H9 (cell line): ENCODE measurements around the gene ACAA2. TPM values are rescaled to one million over a fixed set of nuclear protein-coding genes. Genes with fewer than 3 reads are reported as not detected.
A peak's percentile ranks its signal among the peaks of the same experiment; 100 is the strongest.

Experiments used
- DNase-seq: peaks from one replicate; pipeline ENCODE4 v3.0.0-alpha.2; 2017
- H2AFZ ChIP-seq: one replicate; pipeline ENCODE4 v1.6.1; 2013; ENCODE audit warnings: mild to moderate bottlenecking, low read length, control low read depth, moderate library complexity
- H2AK5ac ChIP-seq: 2 replicates; pipeline ENCODE4 v1.6.1; 2013; ENCODE audit warnings: low read length, control low read depth, mixed read lengths; ENCODE audit not compliant: insufficient read length
- H2BK120ac ChIP-seq: one replicate; pipeline ENCODE4 v1.6.1; 2013; ENCODE audit warnings: low read depth, mild to moderate bottlenecking, low read length, control low read depth, inconsistent platforms; ENCODE audit not compliant: poor library complexity, severe bottlenecking
- H2BK12ac ChIP-seq: 2 replicates; pipeline ENCODE4 v1.6.1; 2013; ENCODE audit warnings: low read length, control low read depth, mixed read lengths, low read depth; ENCODE audit not compliant: insufficient read length
- H2BK15ac ChIP-seq: 2 replicates; pipeline ENCODE4 v1.6.1; 2013; ENCODE audit warnings: low read depth, low read length, control low read depth
- H2BK20ac ChIP-seq: one replicate; pipeline ENCODE4 v1.6.1; 2013; ENCODE audit warnings: low read depth, mild to moderate bottlenecking, low read length, control low read depth, inconsistent platforms; ENCODE audit not compliant: poor library complexity, severe bottlenecking
- H2BK5ac ChIP-seq: 2 replicates; pipeline ENCODE4 v1.6.1; 2013; ENCODE audit warnings: low read length, control low read depth, mixed read lengths; ENCODE audit not compliant: insufficient read length
- H3K14ac ChIP-seq: 2 replicates; pipeline ENCODE4 v1.6.1; 2013; ENCODE audit warnings: low read length, control low read depth; ENCODE audit not compliant: insufficient read depth
- H3K18ac ChIP-seq: 2 replicates; pipeline ENCODE4 v1.6.1; 2013; ENCODE audit warnings: low read depth, mild to moderate bottlenecking, mixed read lengths, low read length, control low read depth; ENCODE audit not compliant: insufficient read length
- H3K23ac ChIP-seq: 2 replicates; pipeline ENCODE4 v1.6.1; 2013; ENCODE audit warnings: low read length, control low read depth, mixed read lengths, low read depth; ENCODE audit not compliant: insufficient read length
- H3K23me2 ChIP-seq: 2 replicates; pipeline ENCODE4 v1.6.1; 2013; ENCODE audit warnings: low read depth, mild to moderate bottlenecking, mixed read lengths, low read length, control low read depth; ENCODE audit not compliant: insufficient read length, poor library complexity, severe bottlenecking
- H3K27ac ChIP-seq: 2 replicates; pipeline ENCODE4 v1.5.1; 2013; ENCODE audit warnings: low read length, control low read depth, mixed read lengths, low read depth; ENCODE audit not compliant: insufficient read length
- H3K27me3 ChIP-seq: 2 replicates; pipeline ENCODE4 v1.6.1; 2013; ENCODE audit warnings: low read length, control low read depth, inconsistent platforms; ENCODE audit not compliant: insufficient read depth
- H3K4ac ChIP-seq: 2 replicates; pipeline ENCODE4 v1.6.1; 2013; ENCODE audit warnings: low read depth, mild to moderate bottlenecking, control low read depth, inconsistent platforms, low read length, moderate library complexity
- H3K4me1 ChIP-seq: 2 replicates; pipeline ENCODE4 v1.6.1; 2013; ENCODE audit warnings: low read length, control low read depth, inconsistent platforms; ENCODE audit not compliant: insufficient read depth
- H3K4me2 ChIP-seq: 2 replicates; pipeline ENCODE4 v1.6.1; 2013; ENCODE audit warnings: low read length, control low read depth, mixed read lengths; ENCODE audit not compliant: insufficient read length, insufficient read depth
- H3K56ac ChIP-seq: 2 replicates; pipeline ENCODE4 v1.6.1; 2013; ENCODE audit warnings: low read depth, mild to moderate bottlenecking, mixed read lengths, low read length, control low read depth; ENCODE audit not compliant: insufficient read length
- H3K79me1 ChIP-seq: 2 replicates; pipeline ENCODE4 v1.6.1; 2013; ENCODE audit warnings: low read depth, mild to moderate bottlenecking, moderate library complexity, low read length, control low read depth, inconsistent platforms; ENCODE audit not compliant: insufficient read depth, poor library complexity, severe bottlenecking
- H3K79me2 ChIP-seq: 2 replicates; pipeline ENCODE4 v1.6.1; 2013; ENCODE audit warnings: low read length, control low read depth, inconsistent platforms; ENCODE audit not compliant: insufficient read depth
- H3K9ac ChIP-seq: 2 replicates; pipeline ENCODE4 v1.6.1; 2013; ENCODE audit warnings: low read length, control low read depth, mixed read lengths; ENCODE audit not compliant: insufficient read length; ENCODE audit errors: extremely low read depth
- H3K9me3 ChIP-seq: one replicate; pipeline ENCODE4 v1.6.1; 2013; ENCODE audit warnings: low read depth, low read length, inconsistent platforms; ENCODE audit not compliant: control insufficient read depth
- H3T11ph ChIP-seq: one replicate; pipeline ENCODE4 v1.6.1; 2013; ENCODE audit warnings: mild to moderate bottlenecking, low read length, control low read depth, inconsistent platforms
- H4K20me1 ChIP-seq: one replicate; pipeline ENCODE4 v1.6.1; 2013; ENCODE audit not compliant: control insufficient read depth, insufficient read length, insufficient read depth
- H4K5ac ChIP-seq: 2 replicates; pipeline ENCODE4 v1.6.1; 2013; ENCODE audit warnings: low read depth, mild to moderate bottlenecking, mixed read lengths, low read length, control low read depth; ENCODE audit not compliant: insufficient read length
- H4K8ac ChIP-seq: replicated peaks from 2 replicates; pipeline ENCODE4 v1.6.1; 2013; ENCODE audit warnings: low read length, control low read depth, mixed read lengths, low read depth; ENCODE audit not compliant: insufficient read length
- H4K91ac ChIP-seq: 2 replicates; pipeline ENCODE4 v1.6.1; 2013; ENCODE audit warnings: low read depth, mild to moderate bottlenecking, moderate library complexity, mixed read lengths, low read length, control low read depth; ENCODE audit not compliant: insufficient read length
- H3K27ac Mint-ChIP-seq, 3 experiments: 2 replicates in 2 of 3; 3 replicates in 1 of 3; pipeline ENCODE4 v1.8.0; 2020 to 2021; ENCODE audit warnings: mixed read lengths in 3 of 3, mild to moderate bottlenecking in 1 of 3, moderate library complexity in 1 of 3
- H3K27me3 Mint-ChIP-seq: 2 replicates; pipeline ENCODE4 v1.8.0; 2021; ENCODE audit warnings: low read depth, mild to moderate bottlenecking, moderate library complexity, mixed read lengths
- H3K36me3 Mint-ChIP-seq, 3 experiments: 2 replicates in 2 of 3; 3 replicates in 1 of 3; pipeline ENCODE4 v1.8.0; 2020 to 2021; ENCODE audit warnings: low read depth in 3 of 3, mixed read lengths in 3 of 3; ENCODE audit not compliant: insufficient read depth in 1 of 3
- H3K4me1 Mint-ChIP-seq, 2 experiments: 2 replicates each; pipeline ENCODE4 v1.8.0; 2020; ENCODE audit warnings: mixed read lengths in 2 of 2
- H3K4me3 Mint-ChIP-seq, 2 experiments: 2 replicates in 1 of 2; 3 replicates in 1 of 2; pipeline ENCODE4 v1.8.0; 2020 to 2021; ENCODE audit warnings: mild to moderate bottlenecking in 2 of 2, mixed read lengths in 2 of 2, moderate library complexity in 1 of 2
- H3K9me3 Mint-ChIP-seq, 2 experiments: 2 replicates in 1 of 2; 3 replicates in 1 of 2; pipeline ENCODE4 v1.8.0; 2020; ENCODE audit warnings: mild to moderate bottlenecking in 2 of 2, mixed read lengths in 2 of 2, moderate library complexity in 1 of 2
- WGBS: extraction: QIAGEN DNeasy Blood & Tissue Kit; methylation state at CpG from one replicate; pipeline ENCODE4 v1.1.7; 2013; ENCODE audit warnings: missing lambda C conversion rate, low lambda C conversion rate, mixed read lengths; ENCODE audit not compliant: insufficient read length; ENCODE audit errors: extremely low coverage; 5-methylcytosine and 5-hydroxymethylcytosine counted together
- total RNA-seq: library from RNA; stranded (reverse); gene quantifications from 2 replicates; pipeline ENCODE4 v1.2.1, GENCODE V29; 2021
- TF ChIP-seq, protein P1 (sequence below): fragments of 200-600 bp; sonication (generic); conservative IDR thresholded peaks from 3 replicates; pipeline ENCODE4 v1.8.0; 2021; ENCODE audit warnings: antibody characterized with exemption, mild to moderate bottlenecking

The ACAA2 gene
- total RNA-seq, 1 experiment from 2014 or later = 115 TPM

DNA sequence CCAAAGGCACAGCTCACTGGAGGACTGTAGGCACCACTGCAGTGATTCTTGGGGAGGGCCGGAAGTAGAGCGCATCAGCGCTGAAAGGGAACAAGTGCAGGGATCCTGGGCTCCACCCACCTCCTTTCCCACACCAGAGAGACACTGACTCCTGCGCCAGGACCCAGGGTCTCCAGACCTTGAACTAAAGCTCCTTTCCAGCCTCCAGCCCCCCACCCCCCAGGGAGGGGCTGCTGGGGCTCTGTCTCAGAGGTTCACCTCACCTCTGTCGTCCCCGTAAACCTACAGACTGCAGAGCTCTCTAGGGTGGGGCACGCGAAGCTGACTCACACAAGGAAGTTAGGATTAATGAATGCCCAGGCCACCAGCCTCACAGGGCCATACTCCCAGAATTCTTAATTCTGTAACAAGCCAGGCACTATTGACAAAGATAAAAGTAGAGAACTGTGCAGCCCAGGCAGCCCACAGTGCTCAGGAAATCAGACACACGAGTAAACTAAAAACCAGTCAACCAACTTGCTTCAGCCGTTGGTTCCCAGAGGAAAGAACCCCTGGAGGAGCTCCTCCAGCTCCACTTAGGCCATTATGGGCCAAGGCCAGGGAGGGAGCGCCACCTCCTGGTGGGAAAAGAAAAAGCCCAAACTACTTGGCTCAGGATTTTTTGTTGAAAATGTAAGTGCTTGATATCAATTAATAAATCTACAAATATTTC is 45.1 kb upstream of the ACAA2 start:
- Histone ChIP-seq H3K14ac (no peak overlapping the region), H3K9ac (no peak overlapping the region), H2BK15ac (no peak overlapping the region), H3K23ac (no peak overlapping the region), H3K4me2 (no peak overlapping the region), H3K56ac (no peak overlapping the region), H3K4me1 (no peaks in the 10 kb centered on the region), H4K5ac (no peak overlapping the region), H3K18ac (no peak overlapping the region), H2AFZ (no peak overlapping the region), H3K79me2 (no peaks in the 10 kb centered on the region), H3K27me3 (no peaks in the 10 kb centered on the region), H4K91ac (no peak overlapping the region), H2BK12ac (no peak overlapping the region), H3K4ac (no peak overlapping the region), H3K23me2 (no peaks in the 10 kb centered on the region), H2BK120ac (no peak overlapping the region), H4K20me1 (no peaks in the 10 kb centered on the region), H3T11ph (no peak overlapping the region), H2BK20ac (no peak overlapping the region), H3K9me3 (no peaks in the 10 kb centered on the region), H3K27ac (no peak overlapping the region), H2AK5ac (no peak overlapping the region), H2BK5ac (no peak overlapping the region), H3K79me1 (no peaks in the 10 kb centered on the region), H4K8ac (no peak overlapping the region)
- peak; percentile 78 for DNase-seq
- no peak overlapping the region for H3K4me3 Mint-ChIP-seq
- H3K9me3 Mint-ChIP-seq = no peaks in the 10 kb centered on the region
- no CpG with 5 or more reads among the region's 11 CpGs for WGBS
- TF ChIP-seq, protein P1, sequence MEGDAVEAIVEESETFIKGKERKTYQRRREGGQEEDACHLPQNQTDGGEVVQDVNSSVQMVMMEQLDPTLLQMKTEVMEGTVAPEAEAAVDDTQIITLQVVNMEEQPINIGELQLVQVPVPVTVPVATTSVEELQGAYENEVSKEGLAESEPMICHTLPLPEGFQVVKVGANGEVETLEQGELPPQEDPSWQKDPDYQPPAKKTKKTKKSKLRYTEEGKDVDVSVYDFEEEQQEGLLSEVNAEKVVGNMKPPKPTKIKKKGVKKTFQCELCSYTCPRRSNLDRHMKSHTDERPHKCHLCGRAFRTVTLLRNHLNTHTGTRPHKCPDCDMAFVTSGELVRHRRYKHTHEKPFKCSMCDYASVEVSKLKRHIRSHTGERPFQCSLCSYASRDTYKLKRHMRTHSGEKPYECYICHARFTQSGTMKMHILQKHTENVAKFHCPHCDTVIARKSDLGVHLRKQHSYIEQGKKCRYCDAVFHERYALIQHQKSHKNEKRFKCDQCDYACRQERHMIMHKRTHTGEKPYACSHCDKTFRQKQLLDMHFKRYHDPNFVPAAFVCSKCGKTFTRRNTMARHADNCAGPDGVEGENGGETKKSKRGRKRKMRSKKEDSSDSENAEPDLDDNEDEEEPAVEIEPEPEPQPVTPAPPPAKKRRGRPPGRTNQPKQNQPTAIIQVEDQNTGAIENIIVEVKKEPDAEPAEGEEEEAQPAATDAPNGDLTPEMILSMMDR = peak; percentile 98
- H3K36me3 Mint-ChIP-seq = no peaks in the 10 kb centered on the region
- H3K27ac Mint-ChIP-seq = peak overlapping the region in 2 of 3 experiments; percentile 21 to 49; a peak in 1 of 7 replicates
- H3K27me3 Mint-ChIP-seq = no peaks in the 10 kb centered on the region
- peaks cover 15 to 25% of the 10 kb centered on the region in 2 experiments for H3K4me1 Mint-ChIP-seq
